NCI-H526 treated with DMSO at 0.1 percent for 48 hours (cell line): Measurements from ENCODE around the gene NPTX2.

ENCODE experiments used
- DNase-seq: peaks from one replicate; lab custom pipeline; 2025; lab: John Stamatoyannopoulos, UW

The NPTX2 gene

GRCh38 chr7:98619450-98620321 is 2.6 kb downstream of the NPTX2 start:
- DNase-seq = no peak

- DNase-seq = no peak
Observed at GRCh38 chr7:98621573-98622482, 4.7 kb downstream of the NPTX2 start.

GRCh38 chr7:98622926-98623325 is 5.8 kb downstream of the NPTX2 start:
- DNase-seq = no peak

- DNase-seq = no peak
Observed at GRCh38 chr7:98624846-98625420, 7.8 kb downstream of the NPTX2 start.

- DNase-seq = no peak
Observed at GRCh38 chr7:98626460-98627412, 9.7 kb downstream of the NPTX2 start.

GRCh38 chr7:98627413-98627790 is 10.3 kb downstream of the NPTX2 start:
- DNase-seq = no peak

- DNase-seq = no peak
Observed at GRCh38 chr7:98628418-98628817, 11.3 kb downstream of the NPTX2 start.

- DNase-seq = no peak
Observed at GRCh38 chr7:98629001-98629431, 11.9 kb downstream of the NPTX2 start.

GRCh38 chr7:98630149-98630548 is 13.1 kb downstream of the NPTX2 start:
- no peak for DNase-seq

GRCh38 chr7:98630770-98631169 is 13.7 kb downstream of the NPTX2 start:
- DNase-seq = no peak

GRCh38 chr7:98638853-98639252 is 21.8 kb downstream of the NPTX2 start:
- DNase-seq = no peak

- no peak for DNase-seq
Observed at GRCh38 chr7:98640375-98640774, 23.3 kb downstream of the NPTX2 start.

- DNase-seq = no peak
Observed at GRCh38 chr7:98641646-98642500, 24.8 kb downstream of the NPTX2 start.

- DNase-seq = no peak
Observed at GRCh38 chr7:98643236-98643985, 26.3 kb downstream of the NPTX2 start.

- DNase-seq = no peak
Observed at GRCh38 chr7:98646465-98646864, 29.4 kb downstream of the NPTX2 start.

- no peak for DNase-seq
Observed at GRCh38 chr7:98647326-98647725, 30.2 kb downstream of the NPTX2 start.

GRCh38 chr7:98651760-98652159 is 34.7 kb downstream of the NPTX2 start:
- no peak for DNase-seq

- DNase-seq = no peak
Observed at GRCh38 chr7:98653601-98654310, 36.7 kb downstream of the NPTX2 start.
